Sigmoid colon (tissue), 4 donors: Measurements from ENCODE around the gene SKI.

ENCODE experiments used
- CTCF ChIP-seq, 4 experiments: fragments of 450-650 bp in 3 of 4; fragments of 200-600 bp in 1 of 4; IDR thresholded peaks; one replicate each; pipeline ENCODE4 v1.5.1; 2016 to 2019; ENCODE audit warnings: antibody characterized with exemption in 4 of 4, mild to moderate bottlenecking in 3 of 4, moderate library complexity in 2 of 4
- POLR2AphosphoS5 ChIP-seq, 4 donors: sonication (generic); formaldehyde crosslinking; IDR thresholded peaks; one replicate each; pipeline ENCODE4 v1.6.1; 2017; ENCODE audit warnings: antibody characterized with exemption in 4 of 4

DNA sequence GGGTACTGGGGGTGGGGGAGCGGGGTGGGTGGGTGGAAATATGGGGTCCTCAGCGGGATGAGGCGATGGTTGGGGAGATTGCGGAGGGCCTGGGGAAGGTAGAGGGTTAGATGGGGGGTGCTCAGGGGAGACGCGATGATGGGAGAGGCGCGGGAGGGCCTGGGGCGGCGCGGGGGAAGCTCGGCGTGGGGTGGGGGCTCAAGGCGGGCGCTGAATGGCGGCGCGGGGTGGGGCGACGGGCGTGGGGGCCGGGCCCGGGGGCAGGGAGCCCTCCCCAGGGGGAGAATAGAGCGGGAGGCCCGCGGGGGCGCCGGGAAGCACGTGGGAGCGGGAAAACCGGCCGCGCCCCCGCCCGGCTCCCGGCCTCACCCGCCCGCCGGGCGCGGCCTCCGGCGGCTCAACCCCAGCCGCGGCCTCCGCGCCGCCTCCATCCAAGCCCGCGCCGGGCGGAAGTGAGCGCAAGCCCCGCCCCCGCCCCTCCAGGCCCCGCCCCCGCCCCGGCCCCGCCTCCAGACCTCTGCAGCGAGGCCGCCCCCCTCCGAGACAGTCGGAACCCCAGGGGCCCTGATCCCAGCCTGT is 33.7 kb upstream of the SKI start, which contains the start of gene FAAP20:
- TF ChIP-seq POLR2AphosphoS5 (IDR thresholded peaks at IDR 0.05): peak in 3 of 4 donors; percentile 36 to 73 (median 52)
- no peak for TF ChIP-seq CTCF (IDR thresholded peaks at IDR 0.05)
